ENCODE results near the gene RITA1. TPM values are rescaled to one million over a fixed set of nuclear protein-coding genes. Genes with fewer than 3 reads are reported as not detected.
"Not testable (repeated sequence)": the region's sequence is repeated elsewhere in the genome, so short reads cannot be mapped to it uniquely, and the experiment has no call there.

RITA1 gene
- polyA plus RNA-seq, 3 donors: 13.4 to 19.4 (median 14.8) TPM

GRCh38 chr12:113194971-113195391 is 9.5 kb downstream of the RITA1 start:
- DNase-seq (ENCODE audit: extremely low read depth in 1 of 11, low read depth in 9 of 11, low spot score in 4 of 11): no peak

- DNase-seq (ENCODE audit: extremely low read depth in 1 of 11, low read depth in 9 of 11, low spot score in 4 of 11): no peak
Measured at GRCh38 chr12:113195598-113195997, 10.1 kb downstream of the RITA1 start.

GRCh38 chr12:113196582-113196981 is 11.1 kb downstream of the RITA1 start:
- no peak for DNase-seq (ENCODE audit: extremely low read depth in 1 of 11, low read depth in 9 of 11, low spot score in 4 of 11)

GRCh38 chr12:113196990-113197389 is 11.5 kb downstream of the RITA1 start:
- peak in 3 of 11 donors; percentile 48 to 65 (median 58) for DNase-seq (ENCODE audit: extremely low read depth in 1 of 11, low read depth in 9 of 11, low spot score in 4 of 11)

GRCh38 chr12:113197518-113198077 is 12.1 kb downstream of the RITA1 start:
- DNase-seq (ENCODE audit: extremely low read depth in 1 of 11, low read depth in 9 of 11, low spot score in 4 of 11): no peak

GRCh38 chr12:113198296-113198695 is 12.8 kb downstream of the RITA1 start:
- DNase-seq (ENCODE audit: extremely low read depth in 1 of 11, low read depth in 9 of 11, low spot score in 4 of 11): no peak

GRCh38 chr12:113200021-113200797 is 14.7 kb downstream of the RITA1 start:
- no peak for DNase-seq (ENCODE audit: extremely low read depth in 1 of 11, low read depth in 9 of 11, low spot score in 4 of 11)

- DNase-seq (ENCODE audit: extremely low read depth in 1 of 11, low read depth in 9 of 11, low spot score in 4 of 11): no peak
Measured at GRCh38 chr12:113201187-113202177, 16.0 kb downstream of the RITA1 start.

- no peak for DNase-seq (ENCODE audit: extremely low read depth in 1 of 11, low read depth in 9 of 11, low spot score in 4 of 11)
Measured at GRCh38 chr12:113202300-113203075, 17.0 kb downstream of the RITA1 start.

- no peak for DNase-seq (ENCODE audit: extremely low read depth in 1 of 11, low read depth in 9 of 11, low spot score in 4 of 11)
Measured at GRCh38 chr12:113203852-113204760, 18.6 kb downstream of the RITA1 start.

- DNase-seq (ENCODE audit: extremely low read depth in 1 of 11, low read depth in 9 of 11, low spot score in 4 of 11): peak in 1 of 11 donors; percentile 24
Measured at GRCh38 chr12:113204804-113205203, 19.3 kb downstream of the RITA1 start.

- DNase-seq (ENCODE audit: extremely low read depth in 1 of 11, low read depth in 9 of 11, low spot score in 4 of 11): not testable (repeated sequence)
Measured at GRCh38 chr12:113206802-113207201, 21.3 kb downstream of the RITA1 start.

- no peak for DNase-seq (ENCODE audit: extremely low read depth in 1 of 11, low read depth in 9 of 11, low spot score in 4 of 11)
Measured at GRCh38 chr12:113207613-113208040, 22.1 kb downstream of the RITA1 start.

- DNase-seq (ENCODE audit: extremely low read depth in 1 of 11, low read depth in 9 of 11, low spot score in 4 of 11): no peak
Measured at GRCh38 chr12:113208041-113208934, 22.8 kb downstream of the RITA1 start.

- no peak for DNase-seq (ENCODE audit: extremely low read depth in 1 of 11, low read depth in 9 of 11, low spot score in 4 of 11)
Measured at GRCh38 chr12:113211160-113211559, 25.6 kb downstream of the RITA1 start.

GRCh38 chr12:113214895-113215400 is 29.4 kb downstream of the RITA1 start:
- no peak for DNase-seq (ENCODE audit: extremely low read depth in 1 of 11, low read depth in 9 of 11, low spot score in 4 of 11)

GRCh38 chr12:113216027-113216426 is 30.5 kb downstream of the RITA1 start:
- no peak for DNase-seq (ENCODE audit: extremely low read depth in 1 of 11, low read depth in 9 of 11, low spot score in 4 of 11)

Data from renal cortex interstitium (tissue), 11 donors.